Neuron (in vitro differentiated cells): ENCODE measurements around the gene AMOTL2.

Experiments used
- H2AFZ ChIP-seq: one replicate; pipeline ENCODE4 v1.6.1; 2013; ENCODE audit warnings: low read depth, mild to moderate bottlenecking, inconsistent platforms, low read length, moderate library complexity
- H3K27me3 ChIP-seq: one replicate; pipeline ENCODE4 v1.6.1; 2013; ENCODE audit warnings: low read length; ENCODE audit not compliant: insufficient read depth
- H3K36me3 ChIP-seq: one replicate; pipeline ENCODE4 v1.6.1; 2013; ENCODE audit warnings: low read length; ENCODE audit not compliant: insufficient read depth
- H3K4me1 ChIP-seq: one replicate; pipeline ENCODE4 v1.6.1; 2013; ENCODE audit warnings: low read length; ENCODE audit not compliant: insufficient read depth
- H3K4me3 ChIP-seq: 2 replicates; pipeline ENCODE4 v1.5.1; 2013; ENCODE audit warnings: mild to moderate bottlenecking, low read length, moderate library complexity
- H3K9me3 ChIP-seq: one replicate; pipeline ENCODE4 v1.6.1; 2013; ENCODE audit warnings: low read length

AMOTL2 gene

GRCh38 chr3:134337511-134338200 lies 36.6 kb downstream of the AMOTL2 start:
- Histone ChIP-seq H3K4me3 (no peak overlapping the region), H3K4me1 (peaks cover 20% of the 10 kb centered on the region), H3K27me3 (no peaks in the 10 kb centered on the region), H3K9me3 (no peaks in the 10 kb centered on the region), H3K36me3 (no peaks in the 10 kb centered on the region), H2AFZ (no peak overlapping the region)

- Histone ChIP-seq H3K4me1 (peaks cover 20% of the 10 kb centered on the region), H3K27me3 (no peaks in the 10 kb centered on the region), H3K36me3 (no peaks in the 10 kb centered on the region)
Observed at GRCh38 chr3:134337071-134337482, 37.2 kb downstream of the AMOTL2 start.

GRCh38 chr3:134336587-134336986 lies 37.7 kb downstream of the AMOTL2 start:
- H3K4me3 ChIP-seq: no peak overlapping the region

More at GRCh38 chr3:134337071-134337482, 37.2 kb downstream of the AMOTL2 start:
- Histone ChIP-seq H3K9me3 (no peaks in the 10 kb centered on the region), H3K4me3 (no peak overlapping the region), H2AFZ (no peak overlapping the region)

GRCh38 chr3:134334901-134335280 lies 39.4 kb downstream of the AMOTL2 start:
- Histone ChIP-seq H3K9me3 (no peaks in the 10 kb centered on the region), H3K27me3 (no peaks in the 10 kb centered on the region), H2AFZ (no peak overlapping the region), H3K36me3 (no peaks in the 10 kb centered on the region), H3K4me1 (peaks cover 27% of the 10 kb centered on the region), H3K4me3 (no peak overlapping the region)

More at GRCh38 chr3:134336587-134336986, 37.7 kb downstream of the AMOTL2 start:
- Histone ChIP-seq H3K4me1 (peaks cover 24% of the 10 kb centered on the region), H3K9me3 (no peaks in the 10 kb centered on the region), H2AFZ (no peak overlapping the region), H3K36me3 (no peaks in the 10 kb centered on the region), H3K27me3 (no peaks in the 10 kb centered on the region)

GRCh38 chr3:134334231-134334900 lies 39.9 kb downstream of the AMOTL2 start:
- no peaks in the 10 kb centered on the region for H3K36me3 ChIP-seq
- H3K4me3 ChIP-seq: no peak overlapping the region
- peaks cover 27% of the 10 kb centered on the region for H3K4me1 ChIP-seq
- H2AFZ ChIP-seq: no peak overlapping the region
- H3K9me3 ChIP-seq: no peaks in the 10 kb centered on the region
- H3K27me3 ChIP-seq: no peaks in the 10 kb centered on the region

- H3K9me3 ChIP-seq: no peaks in the 10 kb centered on the region
- peaks cover 27% of the 10 kb centered on the region for H3K4me1 ChIP-seq
- no peak overlapping the region for H2AFZ ChIP-seq
- H3K27me3 ChIP-seq: no peaks in the 10 kb centered on the region
- no peak overlapping the region for H3K4me3 ChIP-seq
- no peaks in the 10 kb centered on the region for H3K36me3 ChIP-seq
Observed at GRCh38 chr3:134333522-134334181, 40.6 kb downstream of the AMOTL2 start.

GRCh38 chr3:134332344-134332743 lies 41.9 kb downstream of the AMOTL2 start:
- Histone ChIP-seq H3K4me3 (no peak overlapping the region), H3K36me3 (no peaks in the 10 kb centered on the region), H3K9me3 (no peaks in the 10 kb centered on the region), H3K27me3 (no peaks in the 10 kb centered on the region), H3K4me1 (peaks cover 29% of the 10 kb centered on the region), H2AFZ (no peak overlapping the region)

- Histone ChIP-seq H3K4me1 (peaks cover 34% of the 10 kb centered on the region), H3K9me3 (no peaks in the 10 kb centered on the region), H3K27me3 (no peaks in the 10 kb centered on the region), H2AFZ (no peak overlapping the region), H3K36me3 (no peaks in the 10 kb centered on the region), H3K4me3 (no peak overlapping the region)
Observed at GRCh38 chr3:134331811-134332199, 42.4 kb downstream of the AMOTL2 start.

GRCh38 chr3:134330883-134331810 lies 43.1 kb downstream of the AMOTL2 start:
- Histone ChIP-seq H3K36me3 (no peaks in the 10 kb centered on the region), H3K27me3 (no peaks in the 10 kb centered on the region), H3K9me3 (no peaks in the 10 kb centered on the region), H2AFZ (no peak overlapping the region), H3K4me3 (no peak overlapping the region), H3K4me1 (peaks cover 36% of the 10 kb centered on the region)

- Histone ChIP-seq H3K36me3 (no peaks in the 10 kb centered on the region), H3K4me1 (peaks cover 30% of the 10 kb centered on the region)
Observed at GRCh38 chr3:134328846-134329245, 45.4 kb downstream of the AMOTL2 start.

GRCh38 chr3:134328147-134328591 lies 46.1 kb downstream of the AMOTL2 start:
- no peaks in the 10 kb centered on the region for H3K36me3 ChIP-seq
- H3K27me3 ChIP-seq: no peaks in the 10 kb centered on the region
- H3K4me1 ChIP-seq: peaks cover 24% of the 10 kb centered on the region
- no peaks in the 10 kb centered on the region for H3K9me3 ChIP-seq
- H2AFZ ChIP-seq: no peak overlapping the region
- H3K4me3 ChIP-seq: no peak overlapping the region

More at GRCh38 chr3:134328846-134329245, 45.4 kb downstream of the AMOTL2 start:
- H3K27me3 ChIP-seq: no peaks in the 10 kb centered on the region
- no peaks in the 10 kb centered on the region for H3K9me3 ChIP-seq
- H3K4me3 ChIP-seq: no peak overlapping the region
- no peak overlapping the region for H2AFZ ChIP-seq

GRCh38 chr3:134327594-134327975 lies 46.7 kb downstream of the AMOTL2 start:
- Histone ChIP-seq H3K36me3 (no peaks in the 10 kb centered on the region), H3K9me3 (no peaks in the 10 kb centered on the region), H3K4me3 (no peak overlapping the region), H3K4me1 (peaks cover 22% of the 10 kb centered on the region), H3K27me3 (no peaks in the 10 kb centered on the region), H2AFZ (no peak overlapping the region)
